H1 (cell line): ENCODE data around the gene MGMT. TPM values are rescaled to one million over a fixed set of nuclear protein-coding genes. Genes with fewer than 3 reads are reported as not detected.

ENCODE experiments used
- CTCF ChIA-PET: fragments of 300-600 bp; sonication (Branson Sonifier 250); formaldehyde crosslinking; loops from one replicate; lab custom pipeline; 2021; ENCODE audit not compliant: partially characterized antibody; lab: Charles Lee
- POLR2A ChIA-PET: fragments of 300-600 bp; sonication (Branson Sonifier 250); formaldehyde crosslinking; loops from one replicate; lab custom pipeline; 2021; ENCODE audit warnings: inconsistent platforms; ENCODE audit not compliant: partially characterized antibody; lab: Charles Lee
- DNase-seq, 2 experiments: peaks; one replicate each; pipeline versions ENCODE4 v3.0.0 to v3.0.0-alpha.2; 2010 to 2022; ENCODE audit warnings: low spot score in 2 of 2, low read depth in 1 of 2, mixed read lengths in 1 of 2
- FAIRE-seq: peaks from 2 replicates; lab custom pipeline; 2011; peaks lifted over from hg19 to GRCh38; lab: Jason Lieb, UNC
- H2AFZ ChIP-seq: 2 replicates; pipeline ENCODE4 v1.8.1; 2012; ENCODE audit warnings: low read length, inconsistent platforms
- H2AK5ac ChIP-seq: 2 replicates; pipeline ENCODE4 v1.6.1; 2013; ENCODE audit warnings: low read depth, low read length
- H2BK120ac ChIP-seq: replicated peaks from 2 replicates; pipeline ENCODE3; 2013; ENCODE audit warnings: low read depth, low read length, inconsistent platforms
- H2BK12ac ChIP-seq: 2 replicates; pipeline ENCODE4 v1.6.1; 2013; ENCODE audit warnings: low read depth, low read length
- H2BK15ac ChIP-seq: 2 replicates; pipeline ENCODE4 v1.6.1; 2013; ENCODE audit warnings: low read length
- H2BK20ac ChIP-seq: 2 replicates; pipeline ENCODE4 v1.6.1; 2013; ENCODE audit warnings: low read length
- H2BK5ac ChIP-seq: 2 replicates; pipeline ENCODE4 v1.6.1; 2013; ENCODE audit warnings: low read depth, low read length
- H3K14ac ChIP-seq: 2 replicates; pipeline ENCODE4 v1.6.1; 2013; ENCODE audit warnings: inconsistent platforms; ENCODE audit not compliant: insufficient read length
- H3K18ac ChIP-seq: 2 replicates; pipeline ENCODE4 v1.6.1; 2013; ENCODE audit warnings: low read length; ENCODE audit errors: extremely low read depth
- H3K23ac ChIP-seq: 2 replicates; pipeline ENCODE4 v1.6.1; 2013; ENCODE audit warnings: inconsistent platforms; ENCODE audit not compliant: insufficient read length
- H3K23me2 ChIP-seq: 2 replicates; pipeline ENCODE4 v1.6.1; 2013; ENCODE audit warnings: low read depth, low read length
- H3K27ac ChIP-seq: 2 replicates; pipeline ENCODE4 v1.6.1; 2011; ENCODE audit warnings: low read depth, low read length, inconsistent platforms
- H3K27me3 ChIP-seq, 4 experiments: replicated peaks in 1 of 4; 1 replicate in 1 of 4; 2 replicates in 3 of 4; pipeline versions ENCODE4 v1.6.1 to v1.8.1; 2011 to 2013; ENCODE audit warnings: low read length in 3 of 4, mild to moderate bottlenecking in 3 of 4, inconsistent platforms in 2 of 4, mixed read lengths in 2 of 4, moderate library complexity in 1 of 4; ENCODE audit not compliant: control insufficient read depth in 3 of 4, insufficient read depth in 3 of 4; ENCODE audit errors: extremely low read depth in 1 of 4
- H3K36me3 ChIP-seq, 4 experiments: 2 replicates each; pipeline versions ENCODE4 v1.6.1 to v1.8.1; 2011 to 2013; ENCODE audit warnings: mild to moderate bottlenecking in 4 of 4, low read length in 3 of 4, moderate library complexity in 2 of 4, control low read depth in 1 of 4, inconsistent platforms in 1 of 4; ENCODE audit not compliant: insufficient read depth in 4 of 4, control insufficient read depth in 2 of 4
- H3K4ac ChIP-seq: replicated peaks from 2 replicates; pipeline ENCODE3; 2013; ENCODE audit warnings: low read length, low read depth, mixed read lengths, inconsistent platforms; ENCODE audit not compliant: insufficient read length
- H3K4me1 ChIP-seq, 4 experiments: replicated peaks in 1 of 4; 1 replicate in 1 of 4; 2 replicates in 3 of 4; pipeline versions ENCODE4 v1.6.1 to v1.8.1; 2011 to 2013; ENCODE audit warnings: low read length in 3 of 4, inconsistent platforms in 2 of 4, mixed read lengths in 1 of 4; ENCODE audit not compliant: insufficient read depth in 4 of 4, control insufficient read depth in 3 of 4
- H3K4me2 ChIP-seq, 2 experiments: 2 replicates each; pipeline versions ENCODE4 v1.6.1 to v1.8.1; 2011 to 2013; ENCODE audit warnings: low read depth in 2 of 2, low read length in 2 of 2, control low read depth in 1 of 2, inconsistent platforms in 1 of 2, mild to moderate bottlenecking in 1 of 2; ENCODE audit not compliant: insufficient read depth in 1 of 2
- H3K4me3 ChIP-seq, 4 experiments: fragments of 200-600, 300-600 bp in 1 of 4; sonication (generic), shearing (Covaris generic), sonication (Bioruptor Twin) in 1 of 4; 2 replicates each; pipeline versions ENCODE4 v1.5.1 to v1.8.1; 2011 to 2016; ENCODE audit warnings: low read length in 4 of 4, low read depth in 3 of 4, control low read depth in 2 of 4, inconsistent platforms in 2 of 4, mild to moderate bottlenecking in 2 of 4, mixed read lengths in 1 of 4, moderate library complexity in 1 of 4; ENCODE audit not compliant: insufficient read depth in 2 of 4; ENCODE audit errors: extremely low read depth in 1 of 4
- H3K56ac ChIP-seq: replicated peaks from 2 replicates; pipeline ENCODE3; 2013; ENCODE audit warnings: low read depth, mild to moderate bottlenecking, mixed read lengths, low read length, inconsistent platforms; ENCODE audit not compliant: insufficient read length
- H3K79me1 ChIP-seq: 2 replicates; pipeline ENCODE4 v1.6.1; 2013; ENCODE audit warnings: low read depth, low read length, control low read depth
- H3K79me2 ChIP-seq, 2 experiments: 2 replicates each; pipeline versions ENCODE4 v1.6.1 to v1.8.1; 2012 to 2013; ENCODE audit warnings: low read length in 2 of 2, mild to moderate bottlenecking in 2 of 2, inconsistent platforms in 1 of 2; ENCODE audit not compliant: insufficient read depth in 2 of 2, control insufficient read depth in 1 of 2
- H3K9ac ChIP-seq, 4 experiments: replicated peaks in 1 of 4; 1 replicate in 1 of 4; 2 replicates in 3 of 4; pipeline versions ENCODE4 v1.6.1 to v1.8.1; 2011 to 2013; ENCODE audit warnings: low read depth in 3 of 4, low read length in 3 of 4, control low read depth in 2 of 4, mild to moderate bottlenecking in 2 of 4, moderate library complexity in 2 of 4, inconsistent platforms in 1 of 4; ENCODE audit errors: extremely low read depth in 1 of 4
- H3K9me3 ChIP-seq, 2 experiments: 2 replicates each; pipeline versions ENCODE4 v1.6.1 to v1.8.1; 2012 to 2013; ENCODE audit warnings: mild to moderate bottlenecking in 2 of 2, moderate library complexity in 2 of 2, control low read depth in 1 of 2, inconsistent platforms in 1 of 2, low read depth in 1 of 2, low read length in 1 of 2, mixed read lengths in 1 of 2; ENCODE audit not compliant: insufficient read depth in 2 of 2
- H4K20me1 ChIP-seq, 2 experiments: replicated peaks in 1 of 2; 2 replicates each; pipeline versions ENCODE3 to v1.8.1; 2011 to 2013; ENCODE audit warnings: inconsistent platforms in 2 of 2, low read length in 2 of 2, mild to moderate bottlenecking in 1 of 2; ENCODE audit not compliant: insufficient read depth in 2 of 2, control insufficient read depth in 1 of 2
- H4K5ac ChIP-seq: 2 replicates; pipeline ENCODE4 v1.6.1; 2013; ENCODE audit warnings: low read length, low read depth, mixed read lengths, inconsistent platforms; ENCODE audit not compliant: insufficient read length
- H4K8ac ChIP-seq: 2 replicates; pipeline ENCODE4 v1.8.0; 2013; ENCODE audit warnings: mild to moderate bottlenecking, moderate library complexity, low read length, inconsistent platforms; ENCODE audit not compliant: insufficient read depth; ENCODE audit errors: extremely low read depth
- H4K91ac ChIP-seq: replicated peaks from 2 replicates; pipeline ENCODE3; 2013; ENCODE audit warnings: low read length, mixed read lengths, inconsistent platforms; ENCODE audit not compliant: insufficient read length
- ASH2L ChIP-seq: fragments of 200-600, 300-600 bp; sonication (generic); IDR thresholded peaks from one replicate; pipeline ENCODE4 v1.7.1; 2017; ENCODE audit warnings: low read length
- JUN ChIP-seq: IDR thresholded peaks from 2 replicates; pipeline ENCODE4 v1.6.1; 2011; ENCODE audit warnings: low read depth, mild to moderate bottlenecking, improper control_type of control experiment, low read length
- WGBS, 2 experiments: shearing (Covaris generic) in 1 of 2; methylation state at CpG; one replicate each; pipeline versions ENCODE4 v1.1.6 to v1.1.7; 2013 to 2015; ENCODE audit warnings: low lambda C conversion rate in 2 of 2, mixed read lengths in 2 of 2, inconsistent platforms in 1 of 2, low coverage in 1 of 2, missing lambda C conversion rate in 1 of 2; ENCODE audit not compliant: insufficient replicate concordance in 2 of 2, insufficient coverage in 1 of 2, insufficient read length in 1 of 2; ENCODE audit errors: extremely low coverage in 1 of 2, missing lambda C conversion rate in 1 of 2; 5-methylcytosine and 5-hydroxymethylcytosine counted together
- polyA plus RNA-seq, 7 experiments: library from polyadenylated mRNA; depleted of rRNA in 3 of 7; stranded (reverse) in 5 of 7; unstranded in 2 of 7; fragments of >200 nt in 5 of 7; fragments of 200-250 nt in 2 of 7; gene quantifications; 1 replicate in 5 of 7; 2 replicates in 1 of 7; 4 replicates in 1 of 7; pipeline versions ENCODE4 v1.2.1 to v1.2.3, GENCODE V29; 2011 to 2013; ENCODE audit warnings: missing spikeins in 2 of 7, mixed read lengths in 2 of 7
- total RNA-seq: library from RNA; stranded (reverse); fragmentation: NEBNext Ultra II Directional; extraction: Animal tissue kit (Norgen Biotek cat#: 25700); gene quantifications from 2 replicates; pipeline ENCODE4 v1.2.1, GENCODE V29; 2021

Gene MGMT
- total and polyA plus RNA-seq, 2 of the 8 experiments (the other 6 are each of a cell fraction or from before 2014, with no cell fraction given), result 9.9 to 10.7 TPM

DNA sequence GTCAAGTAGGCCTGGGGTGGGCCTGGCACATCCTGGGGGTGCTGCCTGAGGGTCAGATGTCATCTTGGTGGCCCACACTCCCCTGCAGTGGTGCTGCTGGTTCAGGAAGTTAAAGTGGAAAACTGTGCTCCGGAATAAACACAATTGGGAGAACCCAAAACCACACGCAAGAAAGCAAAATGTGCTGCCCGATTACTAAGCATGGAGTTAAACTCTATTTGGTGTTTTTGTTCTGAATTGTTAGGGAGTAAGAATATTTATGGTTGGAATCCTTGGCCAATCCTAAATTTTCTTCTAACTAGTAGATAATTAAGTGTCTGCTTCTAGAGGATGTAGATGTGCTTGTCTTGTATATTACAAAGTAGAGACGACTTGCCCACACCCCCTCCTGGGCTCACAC is 131.4 kb downstream of the MGMT start:
- Histone ChIP-seq H2BK5ac (no peak overlapping the region), H3K9me3 (no peaks in the 10 kb centered on the region), H3K18ac (no peak overlapping the region), H2BK12ac (no peak overlapping the region), H3K27ac (no peak overlapping the region), H3K4me3 (no peak overlapping the region), H4K20me1 (no peaks in the 10 kb centered on the region), H3K4ac (no peak overlapping the region), H2AFZ (no peak overlapping the region), H4K8ac (no peak overlapping the region), H4K5ac (no peak overlapping the region), H2BK15ac (no peak overlapping the region), H3K36me3 (no peaks in the 10 kb centered on the region), H3K23me2 (no peaks in the 10 kb centered on the region)
- WGBS, 2 experiments, result 89% methylated on average over 4 of the region's 4 CpGs; no CpG with 5 or more reads in 1 of the 2 experiments
- no peak for FAIRE-seq
- no peak for DNase-seq
- CTCF ChIA-PET, result no interaction called here
- TF ChIP-seq ASH2L (no peak), JUN (no peak)
- TF ChIP-seq, all 59 proteins: peak for 0
- POLR2A ChIA-PET, result no interaction called here
- Histone ChIP-seq H3K9ac (no peak overlapping the region), H3K4me1 (no peaks in the 10 kb centered on the region), H3K79me1 (no peaks in the 10 kb centered on the region), H3K56ac (no peak overlapping the region), H3K27me3 (no peaks in the 10 kb centered on the region), H3K14ac (no peak overlapping the region), H2AK5ac (no peak overlapping the region), H3K23ac (no peak overlapping the region), H2BK20ac (no peak overlapping the region), H3K4me2 (no peak overlapping the region), H3K79me2 (no peaks in the 10 kb centered on the region), H2BK120ac (no peak overlapping the region), H4K91ac (no peak overlapping the region)
